Neuronal stem cell (in vitro differentiated cells): ENCODE results near the gene UBASH3B.

Experiments used
- DNase-seq: peaks from one replicate; pipeline ENCODE4 v3.0.0-alpha.2; 2013; ENCODE audit warnings: low spot score
- H2AFZ ChIP-seq: one replicate; pipeline ENCODE4 v1.6.1; 2013; ENCODE audit warnings: mild to moderate bottlenecking, low read length, inconsistent platforms
- H2AK5ac ChIP-seq: 2 replicates; pipeline ENCODE4 v1.6.1; 2013; ENCODE audit warnings: low read depth, mild to moderate bottlenecking, inconsistent platforms, low read length, moderate library complexity, mixed read lengths
- H2BK120ac ChIP-seq: 2 replicates; pipeline ENCODE4 v1.6.1; 2013; ENCODE audit warnings: low read depth, mild to moderate bottlenecking, inconsistent platforms, low read length, moderate library complexity, mixed read lengths
- H2BK12ac ChIP-seq: one replicate; pipeline ENCODE4 v1.6.1; 2013; ENCODE audit warnings: low read length, inconsistent platforms
- H2BK15ac ChIP-seq: 2 replicates; pipeline ENCODE4 v1.6.1; 2013; ENCODE audit warnings: mild to moderate bottlenecking, low read length, inconsistent platforms, mixed read lengths
- H2BK5ac ChIP-seq: one replicate; pipeline ENCODE4 v1.6.1; 2013; ENCODE audit warnings: inconsistent platforms, mild to moderate bottlenecking, low read length, moderate library complexity
- H3K14ac ChIP-seq: one replicate; pipeline ENCODE4 v1.6.1; 2013; ENCODE audit warnings: low read length, inconsistent platforms
- H3K18ac ChIP-seq: 2 replicates; pipeline ENCODE4 v1.6.1; 2013; ENCODE audit warnings: low read length, inconsistent platforms
- H3K23ac ChIP-seq: 2 replicates; pipeline ENCODE4 v1.6.1; 2013; ENCODE audit warnings: low read depth, mild to moderate bottlenecking, mixed read lengths, low read length, inconsistent platforms; ENCODE audit not compliant: poor library complexity
- H3K27ac ChIP-seq: replicated peaks from 3 replicates; pipeline ENCODE4 v1.5.1; 2013; ENCODE audit warnings: low read length, inconsistent platforms
- H3K27me3 ChIP-seq, 3 experiments: 2 replicates each; pipeline ENCODE4 v1.6.1; 2013; ENCODE audit warnings: low read length in 3 of 3, mild to moderate bottlenecking in 2 of 3, inconsistent platforms in 1 of 3, low read depth in 1 of 3, mixed read lengths in 1 of 3, moderate library complexity in 1 of 3; ENCODE audit not compliant: control insufficient read depth in 3 of 3, insufficient read depth in 3 of 3
- H3K36me3 ChIP-seq, 2 donors: replicated peaks in 1 of 2; 2 replicates each; pipeline ENCODE4 v1.6.1; 2013; ENCODE audit warnings: low read length in 2 of 2; ENCODE audit not compliant: control insufficient read depth in 2 of 2, insufficient read depth in 2 of 2
- H3K4ac ChIP-seq: 2 replicates; pipeline ENCODE4 v1.6.1; 2013; ENCODE audit warnings: inconsistent platforms, mild to moderate bottlenecking, low read length, moderate library complexity
- H3K4me1 ChIP-seq, 2 donors: 1 replicate in 1 of 2; 2 replicates in 1 of 2; pipeline ENCODE4 v1.6.1; 2013; ENCODE audit warnings: low read length in 2 of 2, low read depth in 1 of 2; ENCODE audit not compliant: control insufficient read depth in 2 of 2, insufficient read depth in 1 of 2
- H3K4me2 ChIP-seq: one replicate; pipeline ENCODE4 v1.6.1; 2013; ENCODE audit warnings: mild to moderate bottlenecking, low read length, inconsistent platforms; ENCODE audit not compliant: insufficient read depth, poor library complexity, severe bottlenecking
- H3K4me3 ChIP-seq, 2 donors: 2 replicates each; pipeline ENCODE4 v1.5.1; 2013; ENCODE audit warnings: low read length in 2 of 2, mild to moderate bottlenecking in 2 of 2, inconsistent platforms in 1 of 2, moderate library complexity in 1 of 2
- H3K79me1 ChIP-seq: one replicate; pipeline ENCODE4 v1.6.1; 2013; ENCODE audit warnings: low read depth, mild to moderate bottlenecking, inconsistent platforms, low read length, moderate library complexity
- H3K9ac ChIP-seq: one replicate; pipeline ENCODE4 v1.6.1; 2013; ENCODE audit warnings: mild to moderate bottlenecking, low read depth, low read length, inconsistent platforms; ENCODE audit not compliant: poor library complexity
- H3K9me3 ChIP-seq, 2 donors: replicated peaks in 1 of 2; 2 replicates each; pipeline versions ENCODE3 to v1.6.1; 2013; ENCODE audit warnings: low read length in 2 of 2, mild to moderate bottlenecking in 2 of 2, inconsistent platforms in 1 of 2, low read depth in 1 of 2, mixed read lengths in 1 of 2, moderate library complexity in 1 of 2; ENCODE audit not compliant: control insufficient read depth in 2 of 2, insufficient read depth in 1 of 2
- H4K8ac ChIP-seq: one replicate; pipeline ENCODE4 v1.6.1; 2013; ENCODE audit warnings: low read depth, mild to moderate bottlenecking, inconsistent platforms, low read length, moderate library complexity
- H4K91ac ChIP-seq: one replicate; pipeline ENCODE4 v1.6.1; 2013; ENCODE audit warnings: low read length, low read depth, mild to moderate bottlenecking, inconsistent platforms; ENCODE audit not compliant: poor library complexity
- WGBS, 2 donors: extraction: QIAGEN DNeasy Blood & Tissue Kit; methylation state at CpG; one replicate each; pipeline ENCODE4 v1.1.7; 2013; ENCODE audit warnings: missing lambda C conversion rate in 2 of 2, mixed read lengths in 1 of 2; ENCODE audit not compliant: insufficient read length in 2 of 2, insufficient replicate concordance in 1 of 2; ENCODE audit errors: extremely low coverage in 2 of 2; 5-methylcytosine and 5-hydroxymethylcytosine counted together

Gene UBASH3B

DNA sequence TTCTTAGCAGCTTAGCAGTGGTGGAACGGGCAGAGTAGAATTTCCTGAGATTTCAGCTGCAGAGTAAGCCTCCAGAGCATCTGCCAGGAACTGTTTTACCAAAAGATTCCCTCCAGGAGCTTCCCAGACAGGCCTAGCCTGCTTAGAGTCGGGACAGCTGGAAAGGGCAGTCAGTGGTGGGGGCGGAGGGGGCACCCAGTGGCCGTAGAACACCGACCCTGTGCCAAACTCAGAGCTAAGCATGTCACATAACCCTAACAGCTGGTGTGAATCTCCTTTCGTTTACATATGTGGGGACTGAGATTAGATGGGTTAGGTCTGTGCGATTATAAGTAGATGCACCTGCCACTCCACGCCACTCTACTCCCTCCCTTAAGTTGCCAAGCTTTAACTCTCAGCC lies 102.8 kb downstream of the UBASH3B start:
- Histone ChIP-seq H2BK12ac (no peak overlapping the region), H4K8ac (no peak overlapping the region), H3K4me1 (peaks cover 0 to 14% of the 10 kb centered on the region in 2 donors), H3K79me1 (no peaks in the 10 kb centered on the region), H2AK5ac (no peak overlapping the region), H3K23ac (no peak overlapping the region), H3K4me2 (no peak overlapping the region), H3K9me3 (no peaks in the 10 kb centered on the region), H3K4ac (no peak overlapping the region), H3K9ac (no peak overlapping the region), H2BK5ac (no peak overlapping the region), H3K14ac (no peak overlapping the region), H4K91ac (no peak overlapping the region), H3K18ac (no peak overlapping the region), H3K27me3 (no peaks in the 10 kb centered on the region), H3K36me3 (no peaks in the 10 kb centered on the region), H2AFZ (no peak overlapping the region), H2BK120ac (no peak overlapping the region), H3K4me3 (no peak overlapping the region), H2BK15ac (no peak overlapping the region), H3K27ac (no peak overlapping the region)
- no peak for DNase-seq
- WGBS, 2 donors, result no CpG with 5 or more reads among the region's 8 CpGs

DNA sequence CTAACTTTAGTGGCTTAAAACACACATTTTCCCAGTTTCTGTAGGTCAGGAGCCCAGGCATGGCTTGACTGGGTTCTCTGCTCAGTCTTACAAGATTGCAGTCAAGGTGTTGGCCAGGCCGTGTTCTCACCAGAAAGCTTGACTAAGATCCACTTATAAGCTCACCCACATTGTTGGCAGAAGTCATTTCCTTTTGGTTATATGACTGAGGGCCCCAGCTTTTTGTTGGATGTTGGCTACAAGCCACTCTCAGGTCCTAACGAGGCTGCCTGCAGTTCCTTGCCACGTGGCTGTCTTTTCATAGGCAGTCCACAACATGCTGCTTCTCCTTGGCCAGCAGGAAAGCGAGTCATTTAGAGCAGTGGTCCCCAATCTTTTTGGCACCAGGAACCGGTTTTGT lies 103.5 kb downstream of the UBASH3B start:
- Histone ChIP-seq H3K36me3 (no peaks in the 10 kb centered on the region), H3K4me3 (no peak overlapping the region), H2AFZ (no peak overlapping the region), H3K79me1 (no peaks in the 10 kb centered on the region), H3K27ac (no peak overlapping the region), H4K91ac (no peak overlapping the region), H3K18ac (no peak overlapping the region), H2BK5ac (no peak overlapping the region), H3K4me1 (peaks cover 0 to 19% of the 10 kb centered on the region in 2 donors), H3K9ac (no peak overlapping the region), H2AK5ac (no peak overlapping the region), H4K8ac (no peak overlapping the region), H3K14ac (no peak overlapping the region), H2BK120ac (no peak overlapping the region), H3K4me2 (no peak overlapping the region), H3K27me3 (no peaks in the 10 kb centered on the region), H3K23ac (no peak overlapping the region), H2BK12ac (no peak overlapping the region), H2BK15ac (no peak overlapping the region), H3K9me3 (no peaks in the 10 kb centered on the region), H3K4ac (no peak overlapping the region)
- DNase-seq, result no peak
- no CpG with 5 or more reads among the region's 5 CpGs for WGBS, 2 donors

DNA sequence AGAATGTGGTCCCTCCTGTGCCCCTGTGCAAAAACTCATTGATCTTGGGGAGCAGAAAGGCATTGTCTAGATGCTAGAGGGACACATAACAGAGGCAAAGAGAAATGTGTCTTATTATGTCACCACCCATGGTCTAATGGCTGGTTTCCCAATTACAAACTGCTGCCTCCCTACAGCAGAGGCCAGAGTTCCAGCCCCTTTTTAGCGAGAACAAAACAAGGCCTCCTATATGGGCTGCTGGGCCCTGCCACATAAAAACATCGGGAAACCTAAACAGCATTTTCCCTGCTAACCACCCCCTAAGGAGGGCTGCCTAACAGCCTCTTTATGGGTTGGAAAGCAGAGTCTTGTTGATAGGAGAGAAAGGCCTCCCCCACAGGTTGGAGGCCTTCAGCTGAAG lies 107.6 kb downstream of the UBASH3B start:
- Histone ChIP-seq H3K36me3 (no peaks in the 10 kb centered on the region), H3K9ac (no peak overlapping the region), H2BK12ac (no peak overlapping the region), H3K4ac (no peak overlapping the region), H3K4me3 (no peak overlapping the region), H3K79me1 (no peaks in the 10 kb centered on the region), H2AFZ (no peak overlapping the region), H3K23ac (no peak overlapping the region), H4K8ac (no peak overlapping the region), H3K4me2 (no peak overlapping the region), H2BK15ac (no peak overlapping the region), H3K18ac (no peak overlapping the region), H3K27me3 (no peaks in the 10 kb centered on the region), H3K14ac (no peak overlapping the region), H2AK5ac (no peak overlapping the region), H3K9me3 (no peaks in the 10 kb centered on the region), H2BK5ac (no peak overlapping the region), H4K91ac (no peak overlapping the region), H3K4me1 (peaks cover 0 to 16% of the 10 kb centered on the region in 2 donors), H2BK120ac (no peak overlapping the region), H3K27ac (peak overlapping the region; percentile 53)
- DNase-seq, result no peak
- WGBS, 2 donors, result no CpG with 5 or more reads among the region's 2 CpGs

DNA sequence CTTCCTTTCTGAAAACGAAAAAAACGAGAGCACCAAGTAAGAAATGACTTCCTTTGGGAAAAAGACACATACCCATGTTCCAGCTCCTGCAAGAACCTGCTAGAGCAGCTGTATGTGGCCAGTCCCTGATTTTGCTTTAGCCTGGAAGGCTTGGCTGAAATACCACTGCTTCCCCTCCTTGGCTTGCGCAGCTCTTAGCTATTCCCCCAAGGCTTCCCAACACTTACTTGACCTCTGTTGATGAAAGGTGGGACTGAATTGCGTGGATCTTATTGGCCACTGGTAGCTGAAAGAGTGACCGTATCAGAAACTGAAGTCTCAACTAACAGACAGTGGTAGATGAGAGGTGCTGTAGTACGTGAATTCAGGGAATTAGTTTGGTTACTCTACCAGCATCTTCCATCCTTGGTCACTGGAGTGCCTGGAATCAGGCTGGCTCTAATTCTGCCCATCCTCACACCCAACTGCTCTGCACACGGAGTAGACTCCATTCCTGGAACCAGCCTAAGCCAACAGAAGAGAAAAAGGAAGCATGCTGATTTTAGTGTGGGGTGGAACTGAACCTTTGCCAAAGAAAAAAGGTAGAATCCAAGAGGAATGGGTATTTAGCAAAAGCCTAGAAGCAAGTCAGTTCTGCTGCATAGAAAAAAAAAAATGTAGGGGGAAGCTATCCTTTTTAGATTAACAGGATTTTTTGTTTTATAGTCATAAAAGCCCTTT lies 109.0 kb downstream of the UBASH3B start:
- H3K14ac ChIP-seq, result no peak overlapping the region
- H3K4ac ChIP-seq, result no peak overlapping the region
- no peak for DNase-seq
- no peak overlapping the region for H3K4me3 ChIP-seq
- H4K8ac ChIP-seq, result no peak overlapping the region
- H3K27me3 ChIP-seq, result no peaks in the 10 kb centered on the region
- H2AK5ac ChIP-seq, result no peak overlapping the region
- H3K23ac ChIP-seq, result no peak overlapping the region
- H3K36me3 ChIP-seq, result no peaks in the 10 kb centered on the region
- no peak overlapping the region for H3K18ac ChIP-seq
- H2BK5ac ChIP-seq, result no peak overlapping the region
- H3K4me2 ChIP-seq, result no peak overlapping the region
- peaks cover 0 to 14% of the 10 kb centered on the region in 2 donors for H3K4me1 ChIP-seq
- H4K91ac ChIP-seq, result no peak overlapping the region
- no peak overlapping the region for H3K9ac ChIP-seq
- H2BK15ac ChIP-seq, result peak overlapping the region; percentile 35
- no peak overlapping the region for H2BK12ac ChIP-seq
- H2BK120ac ChIP-seq, result no peak overlapping the region
- no peak overlapping the region for H3K27ac ChIP-seq
- WGBS, 2 donors, result no CpG with 5 or more reads among the region's 7 CpGs
- no peak overlapping the region for H2AFZ ChIP-seq
- no peaks in the 10 kb centered on the region for H3K9me3 ChIP-seq
- H3K79me1 ChIP-seq, result no peaks in the 10 kb centered on the region
